Measurements from ENCODE around the gene MUC2.

MUC2 gene

GRCh38 chr11:1119604-1120146 is 45.0 kb downstream of the MUC2 start:
- no peak for DNase-seq (ENCODE audit: low read depth)
- TF ChIP-seq, protein P1, sequence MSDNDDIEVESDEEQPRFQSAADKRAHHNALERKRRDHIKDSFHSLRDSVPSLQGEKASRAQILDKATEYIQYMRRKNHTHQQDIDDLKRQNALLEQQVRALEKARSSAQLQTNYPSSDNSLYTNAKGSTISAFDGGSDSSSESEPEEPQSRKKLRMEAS (IDR thresholded peaks at IDR 0.05; ENCODE audit: low read depth, low read length): no peak
- TF ChIP-seq MYC (IDR thresholded peaks at IDR 0.05; ENCODE audit: low read depth, low read length) (no peak), POLR2A (IDR thresholded peaks at IDR 0.05; ENCODE audit: extremely low read depth, insufficient read length) (no peak)
- TF ChIP-seq, protein P2, sequence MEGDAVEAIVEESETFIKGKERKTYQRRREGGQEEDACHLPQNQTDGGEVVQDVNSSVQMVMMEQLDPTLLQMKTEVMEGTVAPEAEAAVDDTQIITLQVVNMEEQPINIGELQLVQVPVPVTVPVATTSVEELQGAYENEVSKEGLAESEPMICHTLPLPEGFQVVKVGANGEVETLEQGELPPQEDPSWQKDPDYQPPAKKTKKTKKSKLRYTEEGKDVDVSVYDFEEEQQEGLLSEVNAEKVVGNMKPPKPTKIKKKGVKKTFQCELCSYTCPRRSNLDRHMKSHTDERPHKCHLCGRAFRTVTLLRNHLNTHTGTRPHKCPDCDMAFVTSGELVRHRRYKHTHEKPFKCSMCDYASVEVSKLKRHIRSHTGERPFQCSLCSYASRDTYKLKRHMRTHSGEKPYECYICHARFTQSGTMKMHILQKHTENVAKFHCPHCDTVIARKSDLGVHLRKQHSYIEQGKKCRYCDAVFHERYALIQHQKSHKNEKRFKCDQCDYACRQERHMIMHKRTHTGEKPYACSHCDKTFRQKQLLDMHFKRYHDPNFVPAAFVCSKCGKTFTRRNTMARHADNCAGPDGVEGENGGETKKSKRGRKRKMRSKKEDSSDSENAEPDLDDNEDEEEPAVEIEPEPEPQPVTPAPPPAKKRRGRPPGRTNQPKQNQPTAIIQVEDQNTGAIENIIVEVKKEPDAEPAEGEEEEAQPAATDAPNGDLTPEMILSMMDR (IDR thresholded peaks at IDR 0.05; ENCODE audit: low read depth, low read length): no peak

GRCh38 chr11:1120532-1121330 is 46.1 kb downstream of the MUC2 start:
- TF ChIP-seq POLR2A (IDR thresholded peaks at IDR 0.05; ENCODE audit: extremely low read depth, insufficient read length) (no peak), MYC (IDR thresholded peaks at IDR 0.05; ENCODE audit: low read depth, low read length) (no peak)
- TF ChIP-seq, protein P2 (IDR thresholded peaks at IDR 0.05; ENCODE audit: low read depth, low read length): no peak
- TF ChIP-seq, protein P1 (IDR thresholded peaks at IDR 0.05; ENCODE audit: low read depth, low read length): no peak
- no peak for DNase-seq (ENCODE audit: low read depth)

More at GRCh38 chr11:1119604-1120146, 45.0 kb downstream of the MUC2 start:
- no peak overlapping the region for H3K4me3 ChIP-seq (ENCODE audit: low read depth, low read length)

DNA sequence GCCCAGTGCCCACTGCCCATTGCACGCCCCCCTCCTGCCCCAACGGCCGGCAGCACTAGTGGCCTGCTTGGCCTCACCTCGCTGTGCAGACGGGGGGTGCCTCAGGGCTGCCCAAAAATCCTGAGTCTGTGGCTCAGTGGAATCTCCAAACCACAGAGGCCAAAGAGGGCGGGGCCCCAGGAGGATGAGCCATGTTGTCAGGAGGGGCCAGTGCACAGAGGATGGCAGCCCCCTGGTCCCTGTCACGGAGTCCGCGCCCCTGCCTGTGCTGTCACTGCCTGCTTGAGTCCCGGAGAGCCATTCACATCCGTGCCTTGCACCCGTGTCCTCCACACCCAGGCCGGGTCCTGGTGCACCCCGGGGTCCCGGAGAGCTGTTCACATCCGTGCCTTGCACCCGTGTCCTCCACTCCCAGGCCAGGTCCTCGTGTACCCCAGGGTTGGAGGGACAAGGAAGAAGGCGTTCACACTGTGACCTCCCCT is 46.7 kb downstream of the MUC2 start:
- DNase-seq (ENCODE audit: low read depth): no peak
- TF ChIP-seq, protein P2 (IDR thresholded peaks at IDR 0.05; ENCODE audit: low read depth, low read length): no peak
- TF ChIP-seq POLR2A (IDR thresholded peaks at IDR 0.05; ENCODE audit: extremely low read depth, insufficient read length) (no peak), MYC (IDR thresholded peaks at IDR 0.05; ENCODE audit: low read depth, low read length) (no peak)
- TF ChIP-seq, protein P1 (IDR thresholded peaks at IDR 0.05; ENCODE audit: low read depth, low read length): no peak
- no peak overlapping the region for H3K4me3 ChIP-seq (ENCODE audit: low read depth, low read length)

More at GRCh38 chr11:1120532-1121330, 46.1 kb downstream of the MUC2 start:
- H3K4me3 ChIP-seq (ENCODE audit: low read depth, low read length): no peak overlapping the region

- DNase-seq (ENCODE audit: low read depth): no peak
- H3K4me3 ChIP-seq (ENCODE audit: low read depth, low read length): no peak overlapping the region
- TF ChIP-seq POLR2A (IDR thresholded peaks at IDR 0.05; ENCODE audit: extremely low read depth, insufficient read length): no peak
- TF ChIP-seq, protein P2 (IDR thresholded peaks at IDR 0.05; ENCODE audit: low read depth, low read length): no peak
- TF ChIP-seq, protein P1 (IDR thresholded peaks at IDR 0.05; ENCODE audit: low read depth, low read length): no peak
- no peak for TF ChIP-seq MYC (IDR thresholded peaks at IDR 0.05; ENCODE audit: low read depth, low read length)
These were observed 47.4 kb downstream of the MUC2 start for GRCh38 chr11:1121813-1122663.

GRCh38 chr11:1122664-1123002 is 48.0 kb downstream of the MUC2 start:
- H3K4me3 ChIP-seq (ENCODE audit: low read depth, low read length): no peak overlapping the region
- no peak for DNase-seq (ENCODE audit: low read depth)
- TF ChIP-seq, protein P1 (IDR thresholded peaks at IDR 0.05; ENCODE audit: low read depth, low read length): no peak
- no peak for TF ChIP-seq POLR2A (IDR thresholded peaks at IDR 0.05; ENCODE audit: extremely low read depth, insufficient read length)
- TF ChIP-seq, protein P2 (IDR thresholded peaks at IDR 0.05; ENCODE audit: low read depth, low read length): no peak
- TF ChIP-seq MYC (IDR thresholded peaks at IDR 0.05; ENCODE audit: low read depth, low read length): no peak
